IPS DF 19.7 (cell line): ENCODE measurements around the gene GFY.
A peak's percentile ranks its signal among the peaks of the same experiment; 100 is the strongest.
"Not testable (repeated sequence)": the region's sequence is repeated elsewhere in the genome, so short reads cannot be mapped to it uniquely, and the experiment has no call there.

Experiments
- DNase-seq: peaks from one replicate; pipeline ENCODE4 v3.0.0-alpha.2; 2013; ENCODE audit warnings: low read depth, low spot score

GFY gene

DNA sequence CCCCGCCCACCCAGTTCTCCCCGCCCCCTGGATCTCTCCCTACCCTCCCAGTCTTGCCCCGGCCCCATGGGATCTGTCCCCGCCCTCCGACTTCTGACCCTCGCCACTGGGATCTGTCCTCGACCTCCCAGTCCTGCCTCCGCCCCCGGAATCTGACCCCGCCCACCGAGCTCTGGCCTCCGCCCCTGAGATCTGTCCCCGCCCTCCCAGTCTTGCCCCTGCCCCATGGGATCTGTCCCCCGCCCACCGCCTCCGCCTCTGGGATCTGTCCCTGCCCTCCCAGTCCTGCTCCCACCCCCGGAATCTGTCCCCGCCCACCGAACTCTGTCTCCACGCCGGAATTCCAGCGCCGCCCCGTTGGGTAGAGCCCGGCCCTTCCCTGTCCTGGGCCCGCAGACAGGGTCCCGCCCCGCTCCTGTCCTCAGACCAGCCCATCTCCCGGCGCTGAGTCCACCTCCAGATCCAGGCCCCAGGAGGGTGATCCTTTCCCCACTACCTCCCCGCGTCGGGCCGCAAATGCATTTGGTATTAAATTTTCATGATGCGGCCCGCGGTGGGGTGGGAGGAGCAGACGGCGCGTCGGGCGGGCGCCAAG lies 17.7 kb downstream of the GFY start:
- peak; percentile 74 for DNase-seq

DNA sequence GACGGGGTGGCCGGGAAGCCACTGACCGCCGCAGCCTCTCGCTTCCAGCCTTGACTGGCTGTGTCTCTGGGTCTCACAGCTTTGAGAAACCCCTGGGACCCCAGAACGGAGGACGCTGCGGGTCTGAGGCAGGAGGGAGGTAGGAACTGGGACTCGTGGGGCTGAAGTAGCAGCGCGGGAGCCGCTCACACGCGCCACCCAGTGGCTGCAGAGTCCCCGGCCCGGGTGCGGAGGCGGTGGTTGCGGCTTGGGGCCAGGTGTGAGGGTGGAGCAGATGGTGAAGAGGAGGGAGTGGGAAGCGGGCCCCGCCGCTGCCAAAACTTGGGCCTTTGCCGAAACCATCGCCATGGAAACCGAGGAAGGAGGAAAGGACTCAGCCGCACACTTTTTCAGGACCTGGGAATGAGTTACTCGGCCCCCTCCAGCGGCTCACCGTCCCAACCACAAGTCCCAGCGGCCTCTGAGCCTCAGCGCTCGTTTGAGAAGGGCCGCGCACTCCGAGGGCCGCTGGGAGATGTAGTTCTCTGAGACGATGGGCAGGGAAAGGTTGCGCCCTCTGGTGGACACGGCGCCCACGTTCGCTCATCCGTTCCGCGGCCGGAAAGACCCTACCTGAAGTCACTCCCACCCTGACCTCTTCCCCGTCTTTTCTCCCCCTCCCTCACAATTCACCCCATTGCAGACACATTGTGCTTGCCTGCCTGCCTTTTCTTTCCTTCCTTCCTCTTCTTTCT lies 18.3 kb downstream of the GFY start:
- DNase-seq: no peak

DNA sequence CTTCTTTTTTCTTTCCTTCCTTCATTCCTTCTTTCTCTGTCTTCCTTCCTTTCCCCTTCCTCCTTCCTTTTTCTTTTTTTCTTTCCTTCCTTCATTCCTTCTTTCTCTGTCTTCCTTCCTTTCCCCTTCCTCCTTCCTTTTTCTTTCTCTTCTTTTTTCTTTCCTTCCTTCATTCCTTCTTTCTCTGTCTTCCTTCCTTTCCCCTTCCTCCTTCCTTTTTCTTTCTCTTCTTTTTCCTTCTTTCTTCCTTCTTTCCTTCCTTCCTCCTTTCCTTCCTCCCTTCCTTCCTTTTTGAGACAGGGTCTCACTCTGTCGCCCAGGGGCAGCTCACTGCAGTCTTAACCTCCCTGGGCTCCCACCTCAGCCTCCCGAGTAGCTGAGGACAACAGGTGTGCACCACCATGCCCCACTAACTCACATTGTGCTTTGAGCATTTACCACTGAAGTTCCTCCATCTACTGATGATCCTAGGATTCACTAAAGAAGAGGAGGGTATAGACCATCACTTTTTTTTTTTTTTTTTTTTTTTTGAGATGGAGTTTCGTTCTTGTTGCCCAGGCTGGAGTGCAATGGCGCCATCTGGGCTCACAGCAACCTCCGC lies 19.0 kb downstream of the GFY start:
- DNase-seq: not testable (repeated sequence)

DNA sequence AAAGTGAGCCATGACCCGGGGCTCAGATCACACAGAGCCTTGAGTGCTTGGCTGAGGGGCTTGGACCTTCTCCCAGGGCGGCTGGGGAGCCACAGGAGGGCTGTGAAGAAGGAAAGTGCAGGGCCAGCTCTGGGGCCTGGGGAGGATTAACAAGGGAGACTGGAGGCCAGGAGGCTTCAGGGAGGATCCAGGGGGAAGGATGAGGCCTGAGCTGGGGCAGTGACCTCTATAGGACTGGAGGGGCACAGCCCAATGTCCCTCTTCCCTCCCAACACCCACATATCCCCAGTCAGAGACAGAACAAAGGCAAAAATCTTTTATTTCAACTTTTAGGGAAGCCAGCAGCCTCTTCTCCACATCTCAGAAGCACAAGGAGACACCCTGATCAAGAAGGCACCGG lies 20.8 kb downstream of the GFY start:
- DNase-seq: no peak

DNA sequence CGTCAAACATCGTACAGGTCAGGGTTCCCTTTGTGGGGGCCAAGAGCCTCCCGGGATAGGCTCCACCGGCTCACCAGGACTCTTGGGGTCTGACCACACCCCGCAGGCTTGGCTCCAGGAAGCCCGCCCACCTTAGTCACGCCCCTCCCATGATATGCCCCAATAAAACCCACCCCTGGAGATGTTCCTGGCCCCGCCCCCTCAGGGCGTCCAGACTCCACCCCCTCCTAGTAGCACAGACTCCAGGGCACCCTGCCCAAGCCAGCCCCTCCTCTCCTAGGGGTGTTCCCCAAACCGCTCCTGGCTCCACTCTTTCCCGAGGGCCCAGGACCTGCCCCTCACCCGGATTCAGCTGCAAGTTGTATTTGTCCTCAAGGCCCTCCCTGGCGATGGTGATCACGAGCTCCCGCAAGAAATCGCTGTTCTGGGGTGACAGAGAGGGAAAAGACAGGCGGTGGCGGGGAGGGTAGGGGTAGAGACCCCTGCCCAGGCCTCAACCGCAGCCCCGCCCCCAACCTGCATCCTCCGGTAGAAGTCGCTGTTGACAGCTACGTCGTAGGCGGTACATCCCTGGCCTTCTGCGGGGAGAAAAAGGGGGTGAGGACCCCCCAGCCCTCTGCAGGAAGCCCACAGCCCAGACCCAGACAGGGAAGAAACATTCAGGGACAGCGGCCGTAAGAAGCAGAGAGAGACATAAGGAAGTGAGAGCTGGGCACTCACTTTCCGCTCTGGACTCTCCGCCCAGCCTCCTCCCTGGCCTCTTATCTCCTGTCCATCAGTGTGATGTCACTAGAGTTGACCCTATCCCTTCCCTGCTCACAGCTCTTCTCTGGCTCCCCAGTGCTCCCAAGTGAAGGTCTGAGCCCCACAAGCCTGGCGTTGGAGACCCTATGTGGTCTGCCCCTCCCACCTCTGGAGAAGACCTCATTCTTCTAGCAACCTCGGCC lies 22.6 kb downstream of the GFY start:
- no peak for DNase-seq

DNA sequence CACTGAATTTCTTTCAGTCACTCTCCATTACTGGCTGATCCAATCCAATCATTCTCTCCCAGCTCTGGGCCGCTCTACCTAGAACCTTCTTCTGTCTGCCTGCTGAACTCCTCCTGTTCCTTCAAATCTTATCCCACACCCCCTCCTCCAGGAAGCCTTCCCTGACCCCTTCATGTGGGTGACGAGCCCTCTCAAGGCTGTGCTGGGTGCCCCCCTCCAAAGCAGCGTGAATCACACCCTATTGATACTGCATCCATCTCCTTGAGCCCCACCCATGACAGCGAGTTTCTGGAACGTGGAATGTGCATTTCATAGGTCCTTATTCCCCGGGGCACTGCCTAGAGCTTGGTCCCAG lies 23.2 kb downstream of the GFY start:
- DNase-seq: no peak

DNA sequence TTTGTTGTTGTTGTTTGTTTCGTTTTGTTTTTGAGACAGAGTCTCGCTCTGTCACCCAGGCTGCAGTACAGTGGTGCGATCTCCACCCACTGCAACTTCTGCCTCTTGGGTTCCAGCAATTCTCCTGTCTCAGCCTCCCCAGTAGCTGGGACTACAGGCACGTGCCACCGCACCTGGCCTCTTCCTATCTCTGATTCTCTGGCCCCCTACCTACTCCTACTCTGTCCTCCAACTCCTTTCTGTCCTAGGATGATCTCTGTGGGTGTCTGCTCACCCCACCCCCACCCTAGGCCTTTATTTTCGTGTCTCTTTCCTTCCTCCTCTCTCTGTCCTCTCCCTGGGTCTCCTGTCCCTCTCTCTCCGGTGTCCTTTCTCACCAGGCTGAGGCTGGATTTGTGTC lies 25.2 kb downstream of the GFY start:
- DNase-seq: no peak

DNA sequence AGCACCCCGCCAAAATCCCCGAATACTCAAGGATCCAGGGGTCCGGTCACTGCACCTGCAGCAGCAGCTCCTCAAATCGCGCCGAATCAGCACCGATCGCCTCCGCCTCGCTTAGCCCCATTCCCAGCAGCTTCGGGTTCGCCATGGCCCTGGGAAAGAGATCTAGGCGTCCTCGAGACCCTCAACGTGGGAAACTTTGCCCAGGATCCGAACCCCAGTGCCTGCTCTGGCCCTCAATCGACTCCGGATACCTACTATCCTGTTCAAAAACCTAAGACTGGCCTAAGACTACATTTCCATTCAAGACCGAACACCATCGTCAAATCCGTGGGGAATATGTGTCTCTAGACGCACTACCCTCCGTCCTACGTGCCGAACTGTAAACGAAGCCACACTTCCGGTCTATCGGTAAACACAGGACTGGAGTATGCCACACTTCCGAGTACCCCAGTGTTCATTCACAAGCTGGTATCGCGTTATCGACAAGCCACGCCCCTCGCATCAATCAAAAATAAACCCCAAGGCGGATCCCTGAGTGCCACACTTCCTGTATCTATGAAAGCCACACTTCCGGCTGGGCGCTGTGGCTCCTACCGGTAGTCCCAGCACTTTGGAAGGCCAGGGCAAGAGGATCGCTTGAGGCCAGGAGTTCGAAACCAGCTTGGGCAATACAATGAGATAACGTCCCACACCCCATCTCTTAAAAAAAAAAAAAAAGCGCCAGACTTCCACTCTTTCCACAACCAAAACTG lies 26.4 kb downstream of the GFY start, which contains the start of gene PIH1D1:
Gene PIH1D1, minus strand, starts transcription at position 385 of the 752 bp plus-strand sequence. Its CDS starts 240 bp downstream, at position 145.
- DNase-seq: peak; percentile 100

DNA sequence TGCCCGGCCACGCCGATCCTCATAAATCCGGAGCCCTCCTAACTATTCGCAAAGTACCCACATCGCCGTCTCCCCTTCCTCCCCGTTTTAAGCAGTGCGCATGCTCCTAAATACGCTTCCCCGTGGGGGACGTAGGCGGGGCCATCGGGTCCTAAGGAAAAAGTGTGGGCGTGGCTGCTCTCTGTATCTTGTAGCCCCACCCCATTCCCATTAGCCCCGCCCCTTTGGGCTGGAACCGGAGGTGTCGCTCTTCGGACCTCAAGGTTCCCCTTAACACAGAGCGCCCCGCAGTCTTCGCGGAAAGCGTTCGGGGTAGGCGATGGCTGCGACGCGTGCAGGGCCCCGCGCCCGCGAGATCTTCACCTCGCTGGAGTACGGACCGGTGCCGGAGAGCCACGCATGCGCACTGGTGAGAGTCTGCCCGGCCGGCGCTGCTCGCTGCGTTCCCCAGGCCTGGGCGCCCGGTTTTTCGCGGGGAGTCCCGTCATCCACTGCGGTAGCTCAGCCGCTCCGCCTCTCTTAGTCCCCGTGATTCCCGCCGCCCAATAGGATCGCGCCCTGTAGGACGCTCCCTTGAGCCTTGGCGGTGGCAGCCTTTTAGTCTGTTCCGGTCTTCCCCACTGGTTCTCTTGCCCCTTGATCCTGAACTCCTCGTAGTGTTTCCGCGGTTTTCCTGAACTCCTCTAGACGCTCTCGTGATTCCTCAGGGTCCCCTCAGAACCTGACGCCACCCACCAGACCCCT lies 28.0 kb downstream of the GFY start, which contains the start of gene ALDH16A1:
Gene ALDH16A1, plus strand, starts transcription at position 213 of the 744 bp plus-strand sequence. Its CDS starts 107 bp downstream, at position 320.
- DNase-seq: peak; percentile 80

DNA sequence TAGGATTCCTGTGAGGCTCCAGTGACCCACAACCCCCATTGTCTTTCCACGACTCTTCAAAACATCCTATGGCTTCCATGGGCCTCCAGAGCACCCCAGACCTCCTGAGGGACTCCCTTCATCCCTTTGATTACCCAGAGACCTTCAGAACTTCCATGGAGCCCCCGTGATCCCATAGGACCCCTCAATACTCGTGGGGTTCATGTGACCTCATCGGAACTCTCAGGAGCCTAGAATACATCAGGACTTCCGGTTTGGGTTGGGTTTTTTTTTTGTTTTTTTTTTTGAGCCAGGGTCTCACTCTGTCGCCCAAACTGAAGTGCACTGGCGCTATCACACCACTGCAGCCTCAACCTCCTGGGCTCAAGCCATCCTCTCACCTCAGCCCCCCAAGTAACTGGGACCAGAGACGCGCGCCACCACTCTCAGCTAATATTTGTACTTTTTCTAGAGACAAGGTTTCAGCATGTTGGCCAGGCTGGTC lies 28.6 kb downstream of the GFY start:
- no peak for DNase-seq

DNA sequence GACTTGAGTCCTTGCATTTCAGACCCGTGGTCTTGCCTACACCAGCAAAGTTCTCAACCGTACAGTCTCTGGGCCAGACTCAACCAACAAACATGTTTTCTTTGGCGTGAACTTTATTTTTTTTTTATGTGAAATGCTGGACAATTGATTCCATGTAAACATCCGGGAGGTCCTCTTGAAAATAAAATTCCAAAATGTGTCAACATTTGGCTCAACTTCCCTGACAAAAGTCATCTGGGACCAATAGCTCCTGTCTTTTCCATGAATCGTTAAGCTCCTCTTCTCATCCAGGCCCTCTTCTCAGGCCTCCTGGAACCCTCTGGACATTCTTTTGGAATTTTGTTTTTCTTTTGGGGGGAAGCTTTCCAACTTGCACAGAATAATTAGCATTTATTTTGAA lies 30.6 kb downstream of the GFY start:
- no peak for DNase-seq

DNA sequence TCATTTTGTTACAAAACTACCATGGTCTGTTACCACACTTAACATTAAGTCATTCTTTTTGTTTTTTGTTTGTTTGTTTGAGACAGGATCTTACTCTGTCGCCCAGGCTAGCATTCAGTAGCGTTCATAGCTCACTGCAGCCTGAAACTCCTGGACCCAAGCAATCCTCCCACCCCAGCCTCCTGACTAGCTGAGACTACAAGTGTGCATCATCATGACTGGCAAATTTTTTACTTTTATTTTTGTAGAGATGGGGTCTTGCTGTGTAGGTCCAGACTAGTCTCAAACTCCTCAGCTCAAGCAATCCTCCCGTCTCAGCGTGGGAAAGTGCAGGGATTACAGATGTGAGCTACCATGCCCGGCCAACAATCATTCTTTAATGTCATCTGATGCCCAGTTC lies 31.1 kb downstream of the GFY start:
- no peak for DNase-seq

DNA sequence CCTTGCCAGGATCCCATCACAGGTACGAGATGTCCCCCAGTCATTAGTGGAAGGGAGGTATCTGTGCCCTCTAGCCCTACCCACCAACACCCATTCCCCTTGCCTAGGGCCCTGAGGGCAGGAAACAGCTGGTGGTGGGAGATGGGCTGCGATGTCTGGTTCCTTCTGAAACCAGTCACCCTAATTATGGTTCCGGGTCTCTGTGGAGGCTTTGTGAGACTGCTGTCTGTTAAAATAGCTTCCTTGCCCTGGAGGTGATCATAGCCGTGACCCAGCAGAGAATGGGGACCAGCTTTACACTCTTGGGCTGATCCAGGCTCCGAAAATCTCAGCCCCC lies 33.3 kb downstream of the GFY start:
- no peak for DNase-seq

DNA sequence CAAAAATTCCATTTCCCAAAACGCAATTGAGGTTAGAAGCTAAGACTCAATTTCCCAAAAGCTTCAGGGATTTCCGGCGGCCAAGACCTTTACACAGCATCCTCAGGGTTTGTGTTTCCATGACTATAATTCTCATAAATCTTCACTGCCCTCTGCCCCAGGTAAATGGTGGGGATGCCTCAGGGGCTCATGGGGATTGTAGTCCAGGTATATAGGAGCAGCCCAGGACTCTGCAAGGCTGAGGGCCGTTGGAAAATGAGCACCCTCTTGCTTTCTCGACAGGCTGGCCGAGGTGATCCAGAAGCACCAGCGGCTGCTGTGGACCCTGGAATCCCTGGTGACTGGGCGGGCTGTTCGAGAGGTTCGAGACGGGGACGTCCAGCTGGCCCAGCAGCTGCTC lies 34.2 kb downstream of the GFY start:
- DNase-seq: no peak

DNA sequence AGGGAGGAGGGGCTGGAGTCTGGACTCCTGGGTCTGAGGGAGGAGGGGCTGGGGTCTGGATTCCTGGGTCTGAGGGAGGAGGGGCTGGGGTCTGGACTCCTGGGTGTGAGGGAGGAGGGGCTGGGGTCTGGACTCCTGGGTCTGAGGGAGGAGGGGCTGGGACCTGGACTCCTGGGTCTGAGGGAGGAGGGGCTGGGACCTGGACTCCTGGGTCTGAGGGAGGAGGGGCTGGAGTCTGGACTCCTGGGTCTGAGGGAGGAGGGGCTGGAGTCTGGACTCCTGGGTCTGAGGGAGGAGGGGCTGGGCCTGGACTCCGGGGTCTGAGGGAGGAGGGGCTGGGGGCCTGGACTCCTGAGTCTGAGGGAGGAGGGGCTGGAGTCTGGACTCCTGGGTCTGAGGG lies 35.9 kb downstream of the GFY start:
- DNase-seq: not testable (repeated sequence)

DNA sequence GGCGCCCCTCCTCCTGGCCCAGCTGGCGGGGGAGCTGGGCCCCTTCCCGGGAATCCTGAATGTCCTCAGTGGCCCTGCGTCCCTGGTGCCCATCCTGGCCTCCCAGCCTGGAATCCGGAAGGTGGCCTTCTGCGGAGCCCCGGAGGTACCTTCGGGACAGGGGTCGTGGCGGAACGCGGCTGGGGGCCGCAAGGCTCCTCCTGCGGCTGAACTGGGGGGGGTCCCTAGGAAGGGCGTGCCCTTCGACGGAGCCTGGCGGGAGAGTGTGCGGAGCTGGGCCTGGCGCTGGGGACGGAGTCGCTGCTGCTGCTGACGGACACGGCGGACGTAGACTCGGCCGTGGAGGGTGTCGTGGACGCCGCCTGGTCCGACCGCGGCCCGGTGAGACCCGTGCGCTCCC lies 36.5 kb downstream of the GFY start:
- DNase-seq: no peak

DNA sequence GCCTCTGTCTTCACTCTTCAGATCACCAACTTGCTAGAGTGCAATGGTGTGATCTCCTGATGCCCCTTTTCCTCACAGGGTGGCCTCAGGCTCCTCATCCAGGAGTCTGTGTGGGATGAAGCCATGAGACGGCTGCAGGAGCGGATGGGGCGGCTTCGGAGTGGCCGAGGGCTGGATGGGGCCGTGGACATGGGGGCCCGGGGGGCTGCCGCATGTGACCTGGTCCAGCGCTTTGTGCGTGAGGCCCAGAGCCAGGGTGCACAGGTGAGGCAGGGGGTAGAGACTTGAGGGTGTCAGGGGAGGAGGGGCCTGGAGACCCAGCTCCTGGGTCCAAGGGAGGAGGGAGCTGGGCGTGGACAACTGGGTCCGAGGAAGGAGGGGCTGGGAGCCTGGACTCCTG lies 37.3 kb downstream of the GFY start:
- no peak for DNase-seq

DNA sequence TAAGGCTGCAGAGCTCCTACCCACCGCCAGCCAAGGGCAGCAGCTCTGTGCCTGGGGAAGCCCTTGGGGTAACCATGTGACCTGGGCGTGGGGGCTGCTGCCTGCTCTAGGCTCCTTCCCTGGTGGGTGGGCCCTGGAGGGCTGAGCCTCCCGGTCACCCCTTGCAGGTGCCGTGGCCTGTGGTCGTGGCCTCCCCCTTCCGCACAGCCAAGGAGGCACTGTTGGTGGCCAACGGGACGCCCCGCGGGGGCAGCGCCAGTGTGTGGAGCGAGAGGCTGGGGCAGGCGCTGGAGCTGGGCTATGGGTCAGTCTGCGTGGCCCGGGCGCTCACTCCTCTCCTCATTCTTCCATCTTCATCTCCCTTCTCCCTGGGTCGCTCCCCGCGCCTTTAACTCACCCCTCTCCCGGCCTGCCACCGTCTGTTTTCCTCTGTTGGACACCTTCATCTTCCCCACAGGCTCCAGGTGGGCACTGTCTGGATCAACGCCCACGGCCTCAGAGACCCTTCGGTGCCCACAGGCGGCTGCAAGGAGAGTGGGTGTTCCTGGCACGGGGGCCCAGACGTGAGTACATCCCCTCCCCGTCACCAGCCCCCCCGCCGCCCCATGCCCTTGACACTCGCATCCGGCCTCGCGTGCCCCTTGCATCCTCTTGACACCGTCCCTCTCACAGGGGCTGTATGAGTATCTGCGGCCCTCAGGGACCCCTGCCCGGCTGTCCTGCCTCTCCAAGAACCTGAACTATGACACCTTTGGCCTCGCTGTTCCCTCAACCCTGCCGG lies 39.0 kb downstream of the GFY start:
- DNase-seq: no peak

DNA sequence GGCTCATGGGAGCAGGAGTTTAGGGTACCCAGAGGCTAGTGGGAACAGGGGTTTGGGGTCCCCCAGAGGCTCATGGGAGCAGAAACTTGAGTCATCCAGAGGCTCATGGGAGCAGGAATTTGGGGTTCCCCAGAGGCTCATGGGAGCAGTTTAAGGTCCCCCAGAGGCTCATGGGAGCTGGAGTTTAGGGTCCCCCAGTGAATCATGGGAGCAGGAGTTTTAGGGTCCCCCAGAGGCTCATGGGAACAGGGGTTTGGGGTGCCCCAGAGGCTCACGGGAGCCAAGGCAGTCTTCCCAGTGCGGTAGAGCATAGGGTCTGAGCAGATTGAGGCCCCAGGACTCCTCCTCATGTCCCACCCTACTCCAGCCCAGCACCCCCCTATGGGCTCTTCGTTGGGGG lies 40.2 kb downstream of the GFY start:
- no peak for DNase-seq

DNA sequence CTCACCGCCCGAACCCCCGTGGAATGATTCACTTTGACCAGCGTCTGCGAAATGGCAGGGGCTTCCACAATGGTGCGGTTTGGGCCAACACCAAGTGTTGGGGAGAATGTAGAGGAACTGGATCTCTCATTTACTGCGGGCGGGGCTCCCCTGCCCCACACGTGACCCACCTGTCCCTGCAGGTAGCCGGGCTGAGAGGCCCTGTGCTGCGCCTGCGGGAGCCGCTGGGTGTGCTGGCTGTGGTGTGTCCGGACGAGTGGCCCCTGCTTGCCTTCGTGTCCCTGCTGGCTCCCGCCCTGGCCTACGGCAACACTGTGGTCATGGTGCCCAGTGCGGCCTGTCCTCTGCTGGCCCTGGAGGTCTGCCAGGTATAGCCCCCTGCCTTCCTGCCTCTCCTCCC lies 43.0 kb downstream of the GFY start:
- DNase-seq: no peak
